Brain microvascular endothelial cell (primary cell): ENCODE measurements around the gene PRKG1.

Experiments
- DNase-seq: peaks from one replicate; pipeline ENCODE4 v3.0.0-alpha.2; 2020
- H3K27ac ChIP-seq: fragments of 250-450 bp; sonication (Bioruptor Pico); 2 replicates; pipeline ENCODE4 v1.5.1; 2020; ENCODE audit warnings: mild to moderate bottlenecking, moderate library complexity
- H3K27me3 ChIP-seq: fragments of 250-450 bp; sonication (Bioruptor Pico); replicated peaks from 2 replicates; pipeline ENCODE4 v1.5.1; 2020; ENCODE audit warnings: mild to moderate bottlenecking
- H3K36me3 ChIP-seq: fragments of 250-450 bp; sonication (Bioruptor Pico); replicated peaks from 2 replicates; pipeline ENCODE4 v1.5.1; 2020; ENCODE audit warnings: mild to moderate bottlenecking
- H3K4me3 ChIP-seq: 2 replicates; pipeline ENCODE4 v1.5.1; 2011; ENCODE audit warnings: low read depth, mild to moderate bottlenecking, control low read depth, low read length, moderate library complexity
- CTCF ChIP-seq: IDR thresholded peaks from 2 replicates; pipeline ENCODE4 v1.5.1; 2011; ENCODE audit warnings: low read depth, mild to moderate bottlenecking, moderate library complexity, low read length, control low read depth, inconsistent platforms; ENCODE audit errors: missing control alignments
- in situ Hi-C: cut with HindIII; loops from 2 replicates; pipeline ENCODE4 v1.10.0; 2017; ENCODE audit warnings: low sequenced_read_pairs, low pct_ligation_motif_present

PRKG1 gene

GRCh38 chr10:52108236-52108635 lies 1033.9 kb downstream of the PRKG1 start:
- Histone ChIP-seq H3K36me3 (no peaks in the 10 kb centered on the region), H3K4me3 (no peak overlapping the region), H3K27ac (no peak overlapping the region), H3K27me3 (no peaks in the 10 kb centered on the region)
- no peak for TF ChIP-seq CTCF
- in situ Hi-C loops, result no loop called here
- no peak for DNase-seq

GRCh38 chr10:52110576-52110975 lies 1036.3 kb downstream of the PRKG1 start:
- no peak for TF ChIP-seq CTCF
- H3K27me3 ChIP-seq, result no peaks in the 10 kb centered on the region
- no peak for DNase-seq
- in situ Hi-C loops, result no loop called here
- no peaks in the 10 kb centered on the region for H3K36me3 ChIP-seq
- no peak overlapping the region for H3K4me3 ChIP-seq
- no peak overlapping the region for H3K27ac ChIP-seq

GRCh38 chr10:52111101-52111891 lies 1037.0 kb downstream of the PRKG1 start:
- Histone ChIP-seq H3K36me3 (no peaks in the 10 kb centered on the region), H3K27ac (no peak overlapping the region), H3K4me3 (no peak overlapping the region), H3K27me3 (no peaks in the 10 kb centered on the region)
- no peak for DNase-seq
- TF ChIP-seq CTCF, result no peak
- in situ Hi-C loops, result no loop called here

GRCh38 chr10:52115823-52116222 lies 1041.5 kb downstream of the PRKG1 start:
- H3K27me3 ChIP-seq, result no peaks in the 10 kb centered on the region
- H3K27ac ChIP-seq, result peak overlapping the region; percentile 12
- no peaks in the 10 kb centered on the region for H3K36me3 ChIP-seq
- DNase-seq, result peak; percentile 76
- in situ Hi-C loops, result no loop called here
- TF ChIP-seq CTCF, result no peak
- no peak overlapping the region for H3K4me3 ChIP-seq

- no peak for TF ChIP-seq CTCF
- in situ Hi-C loops, result no loop called here
- DNase-seq, result no peak
- no peak overlapping the region for H3K4me3 ChIP-seq
- no peaks in the 10 kb centered on the region for H3K36me3 ChIP-seq
- no peaks in the 10 kb centered on the region for H3K27me3 ChIP-seq
- no peak overlapping the region for H3K27ac ChIP-seq
These were observed 1045.2 kb downstream of the PRKG1 start for GRCh38 chr10:52119507-52119906.

GRCh38 chr10:52121688-52122087 lies 1047.4 kb downstream of the PRKG1 start:
- H3K36me3 ChIP-seq, result no peaks in the 10 kb centered on the region
- no peak for TF ChIP-seq CTCF
- H3K27ac ChIP-seq, result no peak overlapping the region
- DNase-seq, result peak; percentile 14
- H3K4me3 ChIP-seq, result no peak overlapping the region
- in situ Hi-C loops, result no loop called here
- H3K27me3 ChIP-seq, result no peaks in the 10 kb centered on the region
